Measurements from ENCODE around the gene NOL4. TPM values are rescaled to one million over a fixed set of nuclear protein-coding genes. Genes with fewer than 3 reads are reported as not detected.
"Not testable (repeated sequence)": the region's sequence is repeated elsewhere in the genome, so short reads cannot be mapped to it uniquely, and the experiment has no call there.

NOL4 gene, protein sequence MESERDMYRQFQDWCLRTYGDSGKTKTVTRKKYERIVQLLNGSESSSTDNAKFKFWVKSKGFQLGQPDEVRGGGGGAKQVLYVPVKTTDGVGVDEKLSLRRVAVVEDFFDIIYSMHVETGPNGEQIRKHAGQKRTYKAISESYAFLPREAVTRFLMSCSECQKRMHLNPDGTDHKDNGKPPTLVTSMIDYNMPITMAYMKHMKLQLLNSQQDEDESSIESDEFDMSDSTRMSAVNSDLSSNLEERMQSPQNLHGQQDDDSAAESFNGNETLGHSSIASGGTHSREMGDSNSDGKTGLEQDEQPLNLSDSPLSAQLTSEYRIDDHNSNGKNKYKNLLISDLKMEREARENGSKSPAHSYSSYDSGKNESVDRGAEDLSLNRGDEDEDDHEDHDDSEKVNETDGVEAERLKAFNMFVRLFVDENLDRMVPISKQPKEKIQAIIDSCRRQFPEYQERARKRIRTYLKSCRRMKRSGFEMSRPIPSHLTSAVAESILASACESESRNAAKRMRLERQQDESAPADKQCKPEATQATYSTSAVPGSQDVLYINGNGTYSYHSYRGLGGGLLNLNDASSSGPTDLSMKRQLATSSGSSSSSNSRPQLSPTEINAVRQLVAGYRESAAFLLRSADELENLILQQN
- total RNA-seq (2021; ENCODE audit: unreplicated experiment) (1.1 TPM), Bru-seq, nascent RNA (percentile 39 among the genes with signal in this experiment), BruChase-seq, experiment 1, labeled RNA remaining after a 2-hour chase (percentile 26 among the genes with signal in this experiment), BruChase-seq, experiment 2, labeled RNA remaining after a 6-hour chase (percentile 22 among the genes with signal in this experiment)
- polyA plus RNA-seq (2012; ENCODE audit: insufficient read length): 0.39 TPM
- long read RNA-seq, partial matches to known transcripts: 0 of 1 reads
- long read RNA-seq, other reads (novel, unspliced or antisense): 1 of 1 reads

DNA sequence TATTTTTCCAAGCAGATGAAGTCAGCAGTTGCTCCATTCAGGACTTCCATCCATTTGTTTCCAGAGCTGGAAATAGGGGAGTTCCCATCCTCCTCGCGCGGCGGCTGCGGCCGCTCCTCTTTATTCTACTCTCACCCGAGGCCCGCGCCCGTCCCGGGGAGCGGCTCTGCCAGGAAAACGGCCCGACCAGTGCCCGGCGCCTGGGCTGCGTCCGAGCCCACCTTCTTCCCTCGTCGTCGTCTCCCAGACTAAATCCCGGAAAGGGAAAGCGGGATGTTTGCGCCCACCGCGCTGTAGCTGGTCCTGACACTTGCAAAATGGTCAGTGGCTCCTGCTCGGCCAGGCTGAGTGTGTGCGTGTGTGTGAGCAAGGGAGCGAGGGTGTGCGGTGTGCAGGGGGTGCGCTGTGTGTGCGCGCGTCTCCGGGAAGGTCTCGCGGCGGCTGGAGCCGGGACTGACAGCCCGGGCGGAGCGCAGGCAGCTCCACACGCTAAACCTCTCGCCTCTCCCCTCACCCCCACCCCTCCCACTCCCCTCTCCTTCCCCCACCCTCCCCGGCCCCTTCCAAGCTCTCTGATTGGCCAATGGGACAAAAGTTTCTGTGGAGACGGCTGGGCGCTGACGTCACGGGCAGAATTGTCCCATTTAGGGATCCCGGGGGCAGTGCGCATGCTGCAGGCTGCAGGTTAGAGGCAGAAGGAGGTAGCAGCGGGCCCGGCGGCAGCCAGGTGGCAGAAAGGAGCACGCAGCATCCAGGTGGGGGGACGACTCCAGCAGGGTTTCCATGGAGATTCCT lies at the start of gene NOL4:
TSS of gene NOL4 (minus strand) at position 491 of the 795 bp plus-strand sequence. CDS start 1,660 bp downstream, outside the sequence.
- POLR2A ChIA-PET: no interaction called here
- DNase-seq (ENCODE audit: low read depth, low spot score): no peak
- BruUV-seq (replicated peaks): no TSS peak
- Histone ChIP-seq H3K27me3 (ENCODE audit: control insufficient read depth, insufficient read depth, low read length) (peaks cover 31% of the 10 kb centered on the region), H3K4me3 (ENCODE audit: low read depth in 2 of 2, low read length in 2 of 2) (peak within 1 kb of the TSS; percentile 36 to 51), H3K27ac (ENCODE audit: low read length) (no peak within 1 kb of the TSS), H3K36me3 (ENCODE audit: control insufficient read depth, insufficient read depth, low read length) (no peaks in the 10 kb centered on the region), H3K4me1 (ENCODE audit: control insufficient read depth, insufficient read depth, low read length) (peaks cover 10% of the 10 kb centered on the region), H3K9me3 (ENCODE audit: control insufficient read depth, insufficient read depth, low read depth, low read length) (no peaks in the 10 kb centered on the region)
- intact Hi-C loops (cut with micrococcal nuclease; ENCODE audit: unreplicated experiment): no loop called here
- peak; percentile 70 for TF ChIP-seq CTCF (IDR thresholded peaks at IDR 0.05)
- TF ChIP-seq, protein P1, sequence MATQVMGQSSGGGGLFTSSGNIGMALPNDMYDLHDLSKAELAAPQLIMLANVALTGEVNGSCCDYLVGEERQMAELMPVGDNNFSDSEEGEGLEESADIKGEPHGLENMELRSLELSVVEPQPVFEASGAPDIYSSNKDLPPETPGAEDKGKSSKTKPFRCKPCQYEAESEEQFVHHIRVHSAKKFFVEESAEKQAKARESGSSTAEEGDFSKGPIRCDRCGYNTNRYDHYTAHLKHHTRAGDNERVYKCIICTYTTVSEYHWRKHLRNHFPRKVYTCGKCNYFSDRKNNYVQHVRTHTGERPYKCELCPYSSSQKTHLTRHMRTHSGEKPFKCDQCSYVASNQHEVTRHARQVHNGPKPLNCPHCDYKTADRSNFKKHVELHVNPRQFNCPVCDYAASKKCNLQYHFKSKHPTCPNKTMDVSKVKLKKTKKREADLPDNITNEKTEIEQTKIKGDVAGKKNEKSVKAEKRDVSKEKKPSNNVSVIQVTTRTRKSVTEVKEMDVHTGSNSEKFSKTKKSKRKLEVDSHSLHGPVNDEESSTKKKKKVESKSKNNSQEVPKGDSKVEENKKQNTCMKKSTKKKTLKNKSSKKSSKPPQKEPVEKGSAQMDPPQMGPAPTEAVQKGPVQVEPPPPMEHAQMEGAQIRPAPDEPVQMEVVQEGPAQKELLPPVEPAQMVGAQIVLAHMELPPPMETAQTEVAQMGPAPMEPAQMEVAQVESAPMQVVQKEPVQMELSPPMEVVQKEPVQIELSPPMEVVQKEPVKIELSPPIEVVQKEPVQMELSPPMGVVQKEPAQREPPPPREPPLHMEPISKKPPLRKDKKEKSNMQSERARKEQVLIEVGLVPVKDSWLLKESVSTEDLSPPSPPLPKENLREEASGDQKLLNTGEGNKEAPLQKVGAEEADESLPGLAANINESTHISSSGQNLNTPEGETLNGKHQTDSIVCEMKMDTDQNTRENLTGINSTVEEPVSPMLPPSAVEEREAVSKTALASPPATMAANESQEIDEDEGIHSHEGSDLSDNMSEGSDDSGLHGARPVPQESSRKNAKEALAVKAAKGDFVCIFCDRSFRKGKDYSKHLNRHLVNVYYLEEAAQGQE (IDR thresholded peaks at IDR 0.05; ENCODE audit: insufficient read depth in 1 of 2, low read depth in 2 of 2, low read length in 1 of 2): no peak
- CTCF ChIA-PET: no interaction called here
- in situ Hi-C loops (cut with HindIII; ENCODE audit: low pct_unique_long_range_greater_than_20kb, low sequenced_read_pairs): no loop called here
- ATAC-seq: peak; percentile 65

- POLR2A ChIA-PET; H3K27ac ChIP-seq (ENCODE audit: low read length); in situ Hi-C loops (cut with HindIII; ENCODE audit: low pct_unique_long_range_greater_than_20kb, low sequenced_read_pairs); ATAC-seq; H3K27me3 ChIP-seq (ENCODE audit: control insufficient read depth, insufficient read depth, low read length); BruUV-seq (replicated peaks); H3K36me3 ChIP-seq (ENCODE audit: control insufficient read depth, insufficient read depth, low read length); intact Hi-C loops (cut with micrococcal nuclease; ENCODE audit: unreplicated experiment); H3K4me3 ChIP-seq (ENCODE audit: low read depth in 2 of 2, low read length in 2 of 2); DNase-seq (ENCODE audit: low read depth, low spot score); H3K9me3 ChIP-seq (ENCODE audit: control insufficient read depth, insufficient read depth, low read depth, low read length); CTCF ChIA-PET; H3K4me1 ChIP-seq (ENCODE audit: control insufficient read depth, insufficient read depth, low read length): not testable (repeated sequence)
Measured at GRCh38 chr18:34266029-34266428, 41.3 kb upstream of the NOL4 start.

Data from Panc1 (cell line).